GM12878 (cell line): ENCODE measurements around the gene MICAL3. TPM values are rescaled to one million over a fixed set of nuclear protein-coding genes. Genes with fewer than 3 reads are reported as not detected.

Source experiments
- ATF2 ChIP-seq: IDR thresholded peaks from 2 replicates; pipeline ENCODE4 v1.6.1; 2012; ENCODE audit warnings: low read length, inconsistent platforms
- CHD1 ChIP-seq: IDR thresholded peaks from 2 replicates; pipeline ENCODE4 v1.6.1; 2012; ENCODE audit warnings: low read depth, low read length, improper control_type of control experiment
- CHD2 ChIP-seq: IDR thresholded peaks from 2 replicates; pipeline ENCODE4 v1.6.1; 2011; ENCODE audit warnings: low read depth, low read length, improper control_type of control experiment, borderline replicate concordance
- DPF2 ChIP-seq: fragments of 450-650 bp; IDR thresholded peaks from 2 replicates; pipeline ENCODE4 v1.6.1; 2017; ENCODE audit warnings: mild to moderate bottlenecking
- KLF5 ChIP-seq: fragments of 450-650 bp; IDR thresholded peaks from 2 replicates; pipeline ENCODE4 v1.6.1; 2014; ENCODE audit warnings: mild to moderate bottlenecking; ENCODE audit not compliant: partially characterized antibody
- MEF2A ChIP-seq: IDR thresholded peaks from 2 replicates; pipeline ENCODE4 v1.6.1; 2011; ENCODE audit warnings: low read depth, mild to moderate bottlenecking, low read length, moderate library complexity; ENCODE audit not compliant: insufficient read depth
- NFYA ChIP-seq: IDR thresholded peaks from 2 replicates; pipeline ENCODE4 v1.6.1; 2011; ENCODE audit warnings: low read depth, mild to moderate bottlenecking, low read length, improper control_type of control experiment, borderline replicate concordance
- NR2C1 ChIP-seq: fragments of 450-650 bp; IDR thresholded peaks from 2 replicates; pipeline ENCODE4 v1.6.1; 2017; ENCODE audit warnings: antibody characterized with exemption, mild to moderate bottlenecking, moderate library complexity
- POU2F2 ChIP-seq: IDR thresholded peaks from 3 replicates; pipeline ENCODE4 v1.6.1; 2011; ENCODE audit warnings: low read depth, mild to moderate bottlenecking, low read length, borderline replicate concordance
- RELA ChIP-seq: fragments of 450-650 bp; IDR thresholded peaks from 2 replicates; pipeline ENCODE4 v1.8.0; 2014; ENCODE audit warnings: borderline replicate concordance; ENCODE audit not compliant: partially characterized antibody
- STAT1 ChIP-seq: fragments of 450-650 bp; conservative IDR thresholded peaks from 2 replicates; pipeline ENCODE4 v1.6.1; 2014; ENCODE audit warnings: antibody characterized with exemption, mild to moderate bottlenecking
- ZBTB4 ChIP-seq: fragments of 450-650 bp; formaldehyde crosslinking; IDR thresholded peaks from 2 replicates; pipeline ENCODE4 v1.4.0; 2022; ENCODE audit warnings: mild to moderate bottlenecking, moderate library complexity
- ZBTB40 ChIP-seq: fragments of 450-650 bp; IDR thresholded peaks from 2 replicates; pipeline ENCODE4 v1.6.1; 2016; ENCODE audit warnings: mild to moderate bottlenecking, moderate library complexity, borderline replicate concordance
- ZNF687 ChIP-seq: fragments of 450-650 bp; IDR thresholded peaks from 2 replicates; pipeline ENCODE4 v1.6.1; 2017; ENCODE audit warnings: mild to moderate bottlenecking, moderate library complexity
- polyA plus RNA-seq, 11 experiments: library from polyadenylated mRNA; depleted of rRNA in 4 of 11; unstranded in 6 of 11; stranded (reverse) in 5 of 11; fragments of >200 nt; fragmentation: Nextera tagmentation in 4 of 11; fragmentation: Illumina TruSeq in 1 of 11; extraction: Ambion mirVana in 4 of 11; extraction: Trizol in 1 of 11; gene quantifications; 1 replicate in 1 of 11; 2 replicates in 10 of 11; pipeline versions ENCODE4 v1.2.1 to v1.2.3, GENCODE V29; 2011 to 2016; ENCODE audit warnings: inconsistent platforms in 2 of 11, missing spikeins in 2 of 11, low read depth in 1 of 11
- total RNA-seq, 4 experiments: library from RNA; depleted of rRNA in 3 of 4; stranded (reverse); fragments of >200 nt in 3 of 4; fragmentation: Illumina TruSeq in 1 of 4; extraction: Trizol in 1 of 4; gene quantifications; 2 replicates each; pipeline versions ENCODE4 v1.2.1 to v1.2.3, GENCODE V29; 2013 to 2021

MICAL3 gene
- total and polyA plus RNA-seq, 10 of the 15 experiments (the other 5 are each of a cell fraction or from before 2014, with no cell fraction given) = 2.6 to 92.2 (median 24.0) TPM

- peak; percentile 77 for TF ChIP-seq ATF2
- TF ChIP-seq MEF2A = 0 out of 2 replicates have a peak, but pooled peaks have one; percentile 11
- no peak for TF ChIP-seq CHD1
- TF ChIP-seq DPF2 = peak; percentile 27; the same call in 1 of the 2 replicates
- TF ChIP-seq NFYA = no peak
- TF ChIP-seq RELA = no peak
- TF ChIP-seq NR2C1 = no peak
- peak; percentile 42; the same call in 1 of the 2 replicates for TF ChIP-seq ZNF687
- TF ChIP-seq CHD2 = 0 out of 2 replicates have a peak, but pooled peaks have one; percentile 32
- no peak for TF ChIP-seq STAT1
- 0 out of 2 replicates have a peak, but pooled peaks have one; percentile 65 for TF ChIP-seq ZBTB4 (CRISPR knock-in tag)
- TF ChIP-seq ZBTB40 = 0 out of 2 replicates have a peak, but pooled peaks have one; percentile 30
- TF ChIP-seq POU2F2 = 0 out of 3 replicates have a peak, but pooled peaks have one; percentile 22
- no peak for TF ChIP-seq KLF5
Observed at GRCh38 chr22:18057568-18058209, 33.3 kb upstream of the MICAL3 start (continued).
